PC-3 (cell line): ENCODE results near the gene ADGRF4. TPM values are rescaled to one million over a fixed set of nuclear protein-coding genes. Genes with fewer than 3 reads are reported as not detected.

ENCODE experiments used
- ATAC-seq: fragments of 200-7000 bp; cut with Tn5 transposase; 2 replicates; pipeline ENCODE4 v1.9.1; 2020; ENCODE audit warnings: mild to moderate bottlenecking, moderate library complexity
- BruUV-seq: library from RNA; stranded (reverse); fragments of 400-500 nt; replicated peaks from 2 replicates; lab custom pipeline; 2021; lab: Mats Ljungman, UMichigan
- CTCF ChIA-PET: fragments of 300-600 bp; sonication (Branson Sonifier 250); formaldehyde crosslinking; loops from one replicate; lab custom pipeline; 2022; ENCODE audit warnings: antibody characterized with exemption; lab: Charles Lee
- POLR2A ChIA-PET: fragments of 300-600 bp; sonication (Branson Sonifier 250); formaldehyde crosslinking; loops from one replicate; lab custom pipeline; 2022; ENCODE audit warnings: antibody characterized with exemption; ENCODE audit not compliant: unreplicated experiment; lab: Charles Lee
- DNase-seq: peaks from one replicate; pipeline ENCODE4 v3.0.0-alpha.2; 2015
- H2AFZ ChIP-seq: fragments of 300-600 bp; sonication (generic); 2 replicates; pipeline ENCODE4 v1.6.0; 2016; ENCODE audit warnings: antibody characterized with exemption, low read length
- H3F3A ChIP-seq: fragments of 300-600 bp; sonication (generic); one replicate; pipeline ENCODE4 v1.6.0; 2017; ENCODE audit warnings: antibody characterized with exemption, low read length, control low read depth, mild to moderate bottlenecking; ENCODE audit not compliant: unreplicated experiment
- H3K27ac ChIP-seq: fragments of 300-600 bp; sonication (generic); 2 replicates; pipeline ENCODE4 v1.5.1; 2016; ENCODE audit warnings: mild to moderate bottlenecking, low read length
- H3K27me3 ChIP-seq: fragments of 300-600 bp; sonication (generic); 2 replicates; pipeline ENCODE4 v1.6.1; 2016; ENCODE audit warnings: low read length, mixed read lengths
- H3K36me3 ChIP-seq: fragments of 300-600 bp; sonication (generic); 2 replicates; pipeline ENCODE4 v1.6.1; 2016; ENCODE audit warnings: low read depth, mixed run types, low read length, mixed read lengths
- H3K4me1 ChIP-seq: fragments of 300-600 bp; sonication (generic); 2 replicates; pipeline ENCODE4 v1.5.1; 2016; ENCODE audit warnings: low read length; ENCODE audit not compliant: insufficient read depth
- H3K4me2 ChIP-seq: fragments of 300-600 bp; sonication (generic); 2 replicates; pipeline ENCODE4 v1.6.0; 2016; ENCODE audit warnings: low read length
- H3K4me3 ChIP-seq: fragments of 300-600 bp; sonication (generic); 2 replicates; pipeline ENCODE4 v1.5.1; 2016; ENCODE audit warnings: mild to moderate bottlenecking, low read length, mixed read lengths
- H3K79me2 ChIP-seq: fragments of 300-600 bp; sonication (generic); 2 replicates; pipeline ENCODE4 v1.6.1; 2017; ENCODE audit warnings: low read length, mixed read lengths
- H3K9ac ChIP-seq: fragments of 300-600 bp; sonication (generic); 2 replicates; pipeline ENCODE4 v1.6.0; 2016; ENCODE audit warnings: mild to moderate bottlenecking, low read length
- H3K9me2 ChIP-seq: fragments of 300-600 bp; sonication (generic); replicated peaks from 2 replicates; pipeline ENCODE4 v1.6.1; 2016; ENCODE audit warnings: mixed run types, low read length, mixed read lengths
- H3K9me3 ChIP-seq: fragments of 300-600 bp; sonication (generic); 2 replicates; pipeline ENCODE4 v1.6.1; 2016; ENCODE audit warnings: low read length, mixed read lengths
- H4K20me1 ChIP-seq: fragments of 300-600 bp; sonication (generic); 2 replicates; pipeline ENCODE4 v1.6.1; 2016; ENCODE audit warnings: low read length, mixed read lengths
- CTCF ChIP-seq: fragments of 300-600 bp; sonication (generic); conservative IDR thresholded peaks from 2 replicates; pipeline ENCODE4 v1.5.1; 2017; ENCODE audit warnings: antibody characterized with exemption, low read depth, mild to moderate bottlenecking, low read length
- EZH2 ChIP-seq: fragments of 300-600 bp; sonication (generic); IDR thresholded peaks from one replicate; pipeline ENCODE4 v1.6.1; 2017; ENCODE audit warnings: antibody characterized with exemption, mild to moderate bottlenecking, low read length; ENCODE audit not compliant: unreplicated experiment
- EZH2phosphoT487 ChIP-seq: fragments of 300-600 bp; sonication (generic); IDR thresholded peaks from 2 replicates; pipeline ENCODE4 v1.6.1; 2018; ENCODE audit warnings: mild to moderate bottlenecking, antibody characterized with exemption, low read length, borderline replicate concordance
- intact Hi-C: fragments of 100-400 bp; cut with micrococcal nuclease; formaldehyde crosslinking; loops from 2 replicates; pipeline ENCODE4 v1.9.0; 2023
- total RNA-seq: library from RNA; depleted of rRNA; stranded (reverse); fragments of >200 nt; gene quantifications from 2 replicates; pipeline ENCODE4 v1.2.3, GENCODE V29; 2014

ADGRF4 gene
- total RNA-seq, 1 experiment from 2014 or later = 3.4 TPM

DNA sequence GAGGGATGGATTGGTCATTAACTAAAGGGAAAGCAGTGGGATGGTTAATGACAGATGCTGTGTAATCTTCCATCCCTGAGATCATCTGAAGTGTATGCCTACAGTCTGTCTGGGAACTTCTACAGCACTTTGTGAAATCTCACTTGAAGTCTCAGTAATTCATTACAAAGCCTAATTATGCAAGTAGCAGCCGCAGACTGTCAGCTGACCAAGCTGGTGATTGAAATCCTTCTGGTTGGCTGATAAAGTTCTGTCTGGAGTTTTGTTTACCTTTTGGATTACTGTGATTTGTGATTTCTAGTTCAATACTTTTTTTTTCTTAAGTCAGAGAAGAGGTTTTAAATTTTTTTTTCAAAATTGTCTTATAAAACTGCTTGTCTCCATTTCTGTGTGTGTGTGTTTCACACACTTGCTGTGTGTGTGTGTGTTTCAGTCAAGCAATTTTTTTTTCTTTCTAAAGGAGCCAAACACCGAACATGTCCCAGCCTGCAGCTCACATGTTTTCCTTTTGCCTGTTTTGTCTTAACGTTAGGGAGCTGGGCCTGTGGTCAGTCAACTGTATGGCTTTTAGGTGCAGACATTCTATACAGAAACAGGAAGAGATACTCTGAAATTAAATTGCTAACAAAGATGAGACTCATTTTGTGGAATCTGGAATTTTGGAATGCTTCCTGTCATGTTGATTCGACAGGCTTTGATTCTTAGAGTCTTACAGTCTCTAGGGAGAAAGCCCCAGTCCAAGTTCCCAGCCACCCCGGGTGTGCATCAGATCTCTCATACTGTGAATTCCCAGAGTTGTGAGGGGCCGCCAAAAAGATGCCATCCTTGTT is 28.5 kb upstream of the ADGRF4 start:
- H3K27ac ChIP-seq = no peak overlapping the region
- POLR2A ChIA-PET = interaction anchor here (0.7 kb wide), 1 partner anchor 782 kb away, joined by 4 read pairs; no protein-coding TSS in a partner anchor
- ATAC-seq = no peak
- intact Hi-C loops = no loop called here
- H2AFZ ChIP-seq = peak overlapping the region; percentile 54
- no peak overlapping the region for H3K4me2 ChIP-seq
- peaks cover 17% of the 10 kb centered on the region for H3K4me1 ChIP-seq
- no peak for DNase-seq
- TF ChIP-seq EZH2phosphoT487 (no peak), EZH2 (no peak), CTCF (no peak)
- H3K9ac ChIP-seq = no peak overlapping the region
- BruUV-seq = no TSS peak
- CTCF ChIA-PET = interaction anchor here (0.5 kb wide), 1 partner anchor 21 kb away, joined by 3 read pairs; no protein-coding TSS in a partner anchor
- H3K9me3 ChIP-seq = no peaks in the 10 kb centered on the region
- no peak overlapping the region for H3K4me3 ChIP-seq
- H3F3A ChIP-seq = no peaks in the 10 kb centered on the region
- H4K20me1 ChIP-seq = no peaks in the 10 kb centered on the region
- H3K9me2 ChIP-seq = no peaks in the 10 kb centered on the region
- H3K36me3 ChIP-seq = no peaks in the 10 kb centered on the region
- no peaks in the 10 kb centered on the region for H3K79me2 ChIP-seq
- H3K27me3 ChIP-seq = no peaks in the 10 kb centered on the region

DNA sequence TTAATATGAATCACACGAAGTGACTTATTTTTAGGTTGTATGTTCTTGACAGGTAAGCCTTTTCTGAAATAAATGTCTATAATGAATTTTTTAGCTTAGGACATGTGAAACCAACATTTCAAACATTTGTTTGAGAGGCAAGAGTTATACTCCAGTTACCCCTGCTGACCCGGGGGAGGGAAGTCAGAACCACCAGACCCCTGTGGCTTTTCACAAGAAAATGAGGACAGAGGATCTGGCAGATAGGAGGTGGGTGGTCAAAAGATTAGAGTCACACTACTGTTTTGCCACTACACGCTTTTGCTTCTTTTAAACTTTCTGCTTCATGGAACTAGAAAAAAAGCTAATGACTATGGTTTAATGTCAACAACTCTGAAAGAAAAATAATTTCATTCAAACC is 27.5 kb upstream of the ADGRF4 start:
- no TSS peak for BruUV-seq
- no peak overlapping the region for H3K27ac ChIP-seq
- no peaks in the 10 kb centered on the region for H3K9me2 ChIP-seq
- no peaks in the 10 kb centered on the region for H4K20me1 ChIP-seq
- intact Hi-C loops = no loop called here
- no peaks in the 10 kb centered on the region for H3K9me3 ChIP-seq
- no peak for ATAC-seq
- H3K79me2 ChIP-seq = no peaks in the 10 kb centered on the region
- peaks cover 11% of the 10 kb centered on the region; the same call in 1 of the 2 replicates for H3K4me1 ChIP-seq
- TF ChIP-seq EZH2 = no peak
- TF ChIP-seq CTCF = no peak
- no peak for TF ChIP-seq EZH2phosphoT487
- DNase-seq = no peak
- H3K4me3 ChIP-seq = no peak overlapping the region
- no peak overlapping the region for H3K4me2 ChIP-seq
- POLR2A ChIA-PET = interaction anchor here (0.7 kb wide), 1 partner anchor 783 kb away, joined by 4 read pairs; no protein-coding TSS in a partner anchor
- CTCF ChIA-PET = no interaction called here
- H2AFZ ChIP-seq = no peak overlapping the region
- no peak overlapping the region for H3K9ac ChIP-seq
- no peaks in the 10 kb centered on the region for H3F3A ChIP-seq
- H3K27me3 ChIP-seq = no peaks in the 10 kb centered on the region
- H3K36me3 ChIP-seq = no peaks in the 10 kb centered on the region

- no TSS peak for BruUV-seq
- intact Hi-C loops = no loop called here
These were observed 26.6 kb upstream of the ADGRF4 start for GRCh38 chr6:47671777-47672176.

More at GRCh38 chr6:47671777-47672176, 26.6 kb upstream of the ADGRF4 start:
- Histone ChIP-seq H3K79me2 (no peaks in the 10 kb centered on the region), H3K27me3 (no peaks in the 10 kb centered on the region), H3K4me2 (no peak overlapping the region), H3K4me3 (no peak overlapping the region), H4K20me1 (no peaks in the 10 kb centered on the region), H3K4me1 (peaks cover 11% of the 10 kb centered on the region; the same call in 1 of the 2 replicates), H3K36me3 (no peaks in the 10 kb centered on the region), H2AFZ (no peak overlapping the region), H3K9me3 (no peaks in the 10 kb centered on the region), H3F3A (no peaks in the 10 kb centered on the region), H3K27ac (no peak overlapping the region), H3K9me2 (no peaks in the 10 kb centered on the region), H3K9ac (no peak overlapping the region)
- ATAC-seq (no peak), DNase-seq (no peak)
- TF ChIP-seq CTCF (no peak), EZH2phosphoT487 (no peak)
- ChIA-PET CTCF (no interaction called here), POLR2A (no interaction called here)
